C4-2B (cell line): ENCODE measurements around the gene MAS1L.

Experiments used
- H3K27ac ChIP-seq: fragments of 450-650 bp; 2 replicates; pipeline ENCODE4 v1.5.1; 2017
- CTCF ChIP-seq: fragments of 450-650 bp; conservative IDR thresholded peaks from 2 replicates; pipeline ENCODE4 v1.5.1; 2017; ENCODE audit warnings: mild to moderate bottlenecking
- ZFX ChIP-seq: fragments of 450-650 bp; IDR thresholded peaks from 2 replicates; pipeline ENCODE4 v1.6.1; 2017

MAS1L gene

GRCh38 chr6:29521006-29521680, 33.4 kb upstream of the MAS1L start:
- no peak for TF ChIP-seq ZFX
- no peak for TF ChIP-seq CTCF

GRCh38 chr6:29520232-29520631, 32.5 kb upstream of the MAS1L start:
- no peak for TF ChIP-seq CTCF
- no peak for TF ChIP-seq ZFX
- no peak overlapping the region for H3K27ac ChIP-seq

More at GRCh38 chr6:29521006-29521680, 33.4 kb upstream of the MAS1L start:
- no peak overlapping the region for H3K27ac ChIP-seq

- H3K27ac ChIP-seq, result no peak overlapping the region
- TF ChIP-seq ZFX (no peak), CTCF (no peak)
These were observed 31.7 kb upstream of the MAS1L start for GRCh38 chr6:29519291-29520010.

DNA sequence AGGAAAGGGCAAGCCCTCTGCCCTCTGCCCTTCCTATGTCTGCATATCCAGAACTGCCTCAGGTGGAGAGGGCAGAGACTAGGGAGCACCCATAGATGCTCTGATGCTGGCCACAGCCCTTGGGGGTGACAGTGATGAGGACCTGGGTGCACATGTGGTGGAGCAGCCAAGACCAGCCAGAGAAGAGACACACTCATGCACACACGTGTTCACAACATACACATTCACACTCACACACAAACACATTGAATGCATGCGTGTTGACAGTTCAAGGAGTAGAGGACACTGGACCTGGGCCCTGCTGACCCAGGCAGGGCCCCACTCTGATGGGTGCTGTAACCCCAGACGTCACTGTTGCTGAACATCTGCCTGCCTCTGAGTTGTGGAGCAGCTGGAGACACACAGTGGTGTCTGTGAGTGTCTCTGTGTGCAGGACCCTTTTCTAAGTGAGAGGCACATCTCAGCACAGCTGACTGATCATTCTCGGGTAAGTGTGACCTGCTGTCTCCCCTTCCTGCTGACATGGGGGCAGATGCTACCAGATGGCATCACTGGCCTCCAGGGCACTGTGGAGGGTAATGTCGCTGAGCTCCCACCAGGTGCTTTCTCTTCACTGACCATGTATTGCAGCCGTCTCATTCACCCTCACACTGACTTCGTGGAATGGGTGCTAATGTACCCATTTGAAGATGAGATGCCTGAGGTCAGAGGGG, 30.1 kb upstream of the MAS1L start:
- TF ChIP-seq CTCF, result no peak
- TF ChIP-seq ZFX, result no peak
- H3K27ac ChIP-seq, result no peak overlapping the region

- TF ChIP-seq CTCF (no peak), ZFX (no peak)
- H3K27ac ChIP-seq, result no peak overlapping the region
These were observed 29.5 kb upstream of the MAS1L start for GRCh38 chr6:29517245-29517644.

DNA sequence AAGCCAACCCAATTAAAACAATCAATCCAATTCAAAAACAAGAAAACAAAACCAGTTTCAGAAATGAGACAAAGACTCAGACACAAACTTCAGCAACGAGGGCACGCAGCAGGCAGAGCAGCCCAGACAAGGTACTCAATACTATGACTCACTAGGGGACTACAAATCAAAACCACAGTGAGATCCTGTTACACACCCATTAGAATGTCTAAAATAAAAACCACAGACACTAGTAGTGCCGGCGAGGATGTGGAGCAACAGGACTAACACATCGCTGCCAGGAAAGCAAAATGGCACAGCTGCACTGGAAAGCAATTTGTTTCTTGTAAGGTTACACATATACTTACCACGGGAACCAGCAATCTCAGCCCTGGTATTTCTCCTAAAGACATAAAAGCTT, 28.4 kb upstream of the MAS1L start:
- TF ChIP-seq ZFX (no peak), CTCF (no peak)
- no peak overlapping the region for H3K27ac ChIP-seq

GRCh38 chr6:29510746-29511300, 23.1 kb upstream of the MAS1L start:
- no peak overlapping the region for H3K27ac ChIP-seq
- no peak for TF ChIP-seq ZFX
